GM19043 (cell line): Measurements from ENCODE around the gene CFAP61.
A peak's percentile ranks its signal among the peaks of the same experiment; 100 is the strongest.
"Not testable (repeated sequence)": the region's sequence is repeated elsewhere in the genome, so short reads cannot be mapped to it uniquely, and the experiment has no call there.

ENCODE experiments used
- ATAC-seq: cut with Tn5 transposase; IDR thresholded peaks from one replicate; pipeline ENCODE4 v1.9.1; 2021; ENCODE audit warnings: low read depth; ENCODE audit not compliant: unreplicated experiment

Gene CFAP61

DNA sequence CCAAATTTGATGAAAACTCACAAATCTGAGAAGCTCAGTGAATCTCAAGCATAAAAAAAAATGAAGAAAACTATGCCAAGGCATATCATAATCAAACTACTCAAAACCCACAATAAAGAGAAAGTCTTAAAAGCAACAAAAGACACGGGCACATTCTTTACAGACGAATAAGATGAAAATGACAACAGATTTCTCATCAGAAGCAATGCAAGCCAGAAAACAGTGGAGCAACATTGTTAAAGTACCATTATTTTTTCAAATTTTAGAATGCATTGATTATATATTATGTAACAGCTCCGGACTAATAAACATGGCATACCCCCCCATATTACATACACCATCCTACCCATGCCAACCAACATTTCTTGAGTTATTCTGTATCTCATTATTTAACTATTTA lies 260.2 kb downstream of the CFAP61 start:
- ATAC-seq: no peak

DNA sequence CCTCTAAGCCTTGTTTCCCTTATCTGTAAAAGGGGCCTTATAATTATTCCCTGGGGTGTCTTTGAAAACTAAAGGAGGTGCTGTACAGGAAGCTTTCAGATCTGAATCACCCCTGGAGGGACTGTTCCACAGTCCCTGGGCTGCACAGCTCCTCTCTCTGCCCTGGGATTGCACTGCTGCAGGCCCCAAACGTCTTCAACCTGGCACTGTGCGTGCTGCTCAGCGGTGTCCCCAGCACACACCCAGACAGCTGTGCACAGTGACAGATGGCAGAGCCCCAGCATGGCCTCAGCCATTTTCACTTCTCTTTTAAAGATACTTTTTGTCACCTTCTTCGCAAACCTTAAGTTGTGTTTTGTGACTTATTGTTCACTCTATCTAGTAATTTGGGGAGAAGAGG lies 264.9 kb downstream of the CFAP61 start:
- ATAC-seq: peak; percentile 91

GRCh38 chr20:20317621-20318364 lies 265.5 kb downstream of the CFAP61 start:
- peak; percentile 18 for ATAC-seq

GRCh38 chr20:20318365-20319161 lies 266.2 kb downstream of the CFAP61 start:
- ATAC-seq: no peak

GRCh38 chr20:20321134-20321533 lies 268.8 kb downstream of the CFAP61 start:
- ATAC-seq: no peak

DNA sequence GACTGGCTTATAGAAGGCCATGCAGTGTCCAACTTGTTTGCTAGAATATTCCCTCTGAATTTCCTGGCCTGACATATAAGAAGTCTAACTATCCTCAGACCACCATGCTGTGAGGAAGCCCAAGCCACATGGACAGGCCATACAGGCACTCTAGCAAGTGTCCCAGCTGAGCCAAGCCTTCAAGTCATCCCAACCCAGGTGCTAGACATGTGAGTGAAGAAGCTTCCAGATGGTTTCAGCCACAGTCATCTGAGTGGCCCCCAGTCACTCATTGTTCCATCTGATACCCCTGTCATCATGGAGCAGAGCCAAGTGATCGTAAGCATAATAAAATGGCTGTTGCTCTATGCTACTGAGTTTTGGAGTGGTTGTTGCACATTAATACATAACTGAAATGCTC lies 269.6 kb downstream of the CFAP61 start:
- ATAC-seq: no peak

- no peak for ATAC-seq
Observed at GRCh38 chr20:20322912-20323311, 270.6 kb downstream of the CFAP61 start.

GRCh38 chr20:20327746-20328145 lies 275.4 kb downstream of the CFAP61 start:
- no peak for ATAC-seq

- no peak for ATAC-seq
Observed at GRCh38 chr20:20329564-20329963, 277.2 kb downstream of the CFAP61 start.

DNA sequence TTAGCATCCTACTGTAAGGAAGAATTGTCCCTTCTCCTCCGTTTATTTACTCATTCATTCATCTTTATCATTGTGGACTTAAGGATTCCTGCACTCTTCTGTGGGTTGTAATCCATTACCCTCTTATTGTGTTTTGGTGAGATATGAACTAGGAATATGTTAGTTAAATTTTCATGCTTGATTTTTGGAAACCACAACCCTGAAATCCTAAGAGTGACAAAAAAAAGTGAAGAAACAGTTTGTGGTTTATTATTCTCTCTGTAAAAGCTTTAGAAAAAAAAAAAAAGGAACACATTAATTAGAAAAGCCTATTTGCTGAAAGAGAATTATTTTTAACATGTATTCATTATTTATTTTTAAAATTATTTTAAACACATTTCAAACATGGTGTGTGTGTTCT lies 278.8 kb downstream of the CFAP61 start:
- no peak for ATAC-seq

GRCh38 chr20:20331817-20332216 lies 279.5 kb downstream of the CFAP61 start:
- ATAC-seq: no peak

DNA sequence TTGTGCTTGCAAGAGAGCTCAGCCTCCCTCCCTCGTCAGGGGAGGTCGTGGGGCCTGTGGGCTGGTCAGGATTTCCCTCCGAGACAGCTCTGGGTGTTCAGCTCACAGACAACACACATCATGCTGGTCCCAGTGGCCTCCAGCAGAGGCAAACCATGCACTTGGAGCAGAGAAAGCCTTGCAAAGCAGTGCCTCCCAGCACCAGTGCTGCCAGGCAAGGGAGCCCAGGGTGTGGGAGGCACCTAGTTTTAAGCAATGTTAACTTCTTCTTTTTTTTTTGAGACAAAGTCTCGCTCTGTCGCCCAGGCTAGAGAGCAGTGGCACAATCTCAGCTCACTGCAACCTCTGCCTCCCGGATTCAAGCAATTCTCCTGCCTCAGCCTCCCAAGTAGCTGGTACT lies 281.5 kb downstream of the CFAP61 start:
- ATAC-seq: no peak

GRCh38 chr20:20334489-20334888 lies 282.2 kb downstream of the CFAP61 start:
- ATAC-seq: peak; percentile 94

- ATAC-seq: no peak
Observed at GRCh38 chr20:20338133-20338730, 285.9 kb downstream of the CFAP61 start.

- no peak for ATAC-seq
Observed at GRCh38 chr20:20340443-20340842, 288.1 kb downstream of the CFAP61 start.

DNA sequence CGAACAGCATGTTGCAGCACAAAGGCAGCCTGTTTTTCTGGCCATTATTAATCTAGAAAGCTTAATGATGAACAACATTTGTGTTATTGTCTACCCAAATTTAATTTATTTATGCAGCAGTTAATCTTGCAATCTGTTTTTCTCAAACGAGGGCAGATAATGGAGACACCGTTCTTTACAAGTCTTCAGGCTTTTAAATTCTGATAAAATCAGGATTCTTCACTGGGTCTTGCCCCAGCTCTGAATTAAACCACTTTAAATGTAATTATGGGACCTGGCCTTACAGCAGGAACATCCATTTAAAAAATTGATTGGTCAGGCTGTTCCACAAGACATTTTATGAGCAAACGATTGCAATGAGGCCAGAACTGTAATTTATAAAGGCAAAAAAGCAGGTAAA lies 289.0 kb downstream of the CFAP61 start:
- ATAC-seq: no peak

DNA sequence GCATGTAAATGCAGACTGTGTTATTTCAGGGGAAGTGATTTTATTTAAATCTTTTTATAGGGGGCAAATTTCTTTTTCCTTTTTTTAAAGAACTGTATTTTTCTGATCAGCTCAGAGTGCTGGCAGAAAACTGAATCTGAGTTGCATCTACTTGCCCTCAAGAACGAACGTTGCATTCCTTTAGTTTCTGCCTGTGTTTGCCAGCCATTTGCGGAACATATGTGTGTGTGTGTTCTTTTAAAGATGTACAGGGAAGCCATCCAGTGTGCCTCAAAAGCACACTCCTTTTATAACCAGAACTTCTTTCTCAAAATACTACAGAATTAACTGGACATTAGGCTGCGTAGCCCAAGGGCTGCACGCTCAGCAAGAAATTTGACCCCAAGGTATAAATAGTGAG lies 289.7 kb downstream of the CFAP61 start:
- no peak for ATAC-seq

- no peak for ATAC-seq
Observed at GRCh38 chr20:20343932-20344331, 291.6 kb downstream of the CFAP61 start.

DNA sequence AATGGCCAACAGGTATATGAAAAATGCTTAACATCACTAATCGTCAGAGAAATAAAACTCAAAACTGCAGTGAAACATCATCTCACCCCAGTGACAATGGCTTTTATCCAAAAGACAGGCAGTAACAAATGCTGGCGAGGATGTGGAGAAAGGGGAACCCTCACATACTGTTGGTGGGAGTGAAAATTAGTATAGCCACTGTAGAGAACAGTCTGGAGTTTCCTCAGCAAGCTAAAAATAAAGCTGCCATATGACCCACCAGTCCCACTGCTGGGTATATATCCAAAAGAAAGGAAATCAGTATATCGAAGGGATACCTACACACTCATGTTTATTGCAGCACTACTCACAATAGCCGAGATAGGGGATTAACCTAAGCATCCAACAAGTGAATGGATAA lies 292.1 kb downstream of the CFAP61 start:
- ATAC-seq: no peak

GRCh38 chr20:20353576-20353975 lies 301.2 kb downstream of the CFAP61 start:
- no peak for ATAC-seq

- not testable (repeated sequence) for ATAC-seq
Observed at GRCh38 chr20:20355503-20355902, 303.2 kb downstream of the CFAP61 start.

- no peak for ATAC-seq
Observed at GRCh38 chr20:20358801-20359200, 306.5 kb downstream of the CFAP61 start.
